ENCODE data around the gene ADGRE2. TPM values are rescaled to one million over a fixed set of nuclear protein-coding genes. Genes with fewer than 3 reads are reported as not detected.

ADGRE2 gene
- total RNA-seq, 2 experiments from 2014 or later: 0.11 TPM; not detected in 1

DNA sequence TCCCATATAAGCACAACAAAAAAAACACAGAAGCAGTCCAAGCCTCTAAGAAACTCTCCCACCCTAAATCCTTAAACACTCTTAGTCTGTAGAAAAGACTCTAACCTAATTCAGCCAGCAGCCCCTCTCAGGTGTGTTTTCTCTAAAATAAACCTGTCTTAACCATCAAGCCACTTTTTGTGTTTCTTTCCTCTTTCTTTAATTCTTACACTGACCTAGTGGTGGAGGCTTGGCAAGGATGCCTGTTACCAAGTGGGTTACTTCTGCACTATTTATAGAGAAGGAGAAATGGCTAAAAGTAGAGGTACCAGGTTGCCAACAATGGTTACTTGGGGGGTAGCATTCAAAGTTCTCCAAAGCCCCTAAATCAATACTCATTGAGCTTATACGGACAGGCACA, 44.8 kb downstream of the ADGRE2 start:
- Histone ChIP-seq H3K36me3 (ENCODE audit: insufficient read depth, low read length) (no peaks in the 10 kb centered on the region), H3K9me2 (ENCODE audit: insufficient read depth, low read length) (no peaks in the 10 kb centered on the region), H3K79me2 (ENCODE audit: insufficient read depth, low read depth, low read length) (no peaks in the 10 kb centered on the region), H2AFZ (ENCODE audit: low read length) (no peak overlapping the region), H3K9me3 (ENCODE audit: low read length) (peaks cover 7% of the 10 kb centered on the region; the same call in 1 of the 2 replicates), H3K4me2 (ENCODE audit: low read length) (no peak overlapping the region), H3K27ac (ENCODE audit: low read depth, low read length, poor library complexity, severe bottlenecking) (no peak overlapping the region), H3K4me1 (ENCODE audit: insufficient read depth, low read length, poor library complexity, severe bottlenecking) (no peaks in the 10 kb centered on the region), H4K20me1 (ENCODE audit: insufficient read depth, low read length) (no peaks in the 10 kb centered on the region), H3K4me3 (ENCODE audit: low read depth, low read length, poor library complexity, severe bottlenecking) (no peak overlapping the region)
- POLR2A ChIA-PET: no interaction called here
- TF ChIP-seq EZH2phosphoT487 (IDR thresholded peaks at IDR 0.05; ENCODE audit: borderline replicate concordance, low read depth, low read length): no peak
- TF ChIP-seq, protein P1, sequence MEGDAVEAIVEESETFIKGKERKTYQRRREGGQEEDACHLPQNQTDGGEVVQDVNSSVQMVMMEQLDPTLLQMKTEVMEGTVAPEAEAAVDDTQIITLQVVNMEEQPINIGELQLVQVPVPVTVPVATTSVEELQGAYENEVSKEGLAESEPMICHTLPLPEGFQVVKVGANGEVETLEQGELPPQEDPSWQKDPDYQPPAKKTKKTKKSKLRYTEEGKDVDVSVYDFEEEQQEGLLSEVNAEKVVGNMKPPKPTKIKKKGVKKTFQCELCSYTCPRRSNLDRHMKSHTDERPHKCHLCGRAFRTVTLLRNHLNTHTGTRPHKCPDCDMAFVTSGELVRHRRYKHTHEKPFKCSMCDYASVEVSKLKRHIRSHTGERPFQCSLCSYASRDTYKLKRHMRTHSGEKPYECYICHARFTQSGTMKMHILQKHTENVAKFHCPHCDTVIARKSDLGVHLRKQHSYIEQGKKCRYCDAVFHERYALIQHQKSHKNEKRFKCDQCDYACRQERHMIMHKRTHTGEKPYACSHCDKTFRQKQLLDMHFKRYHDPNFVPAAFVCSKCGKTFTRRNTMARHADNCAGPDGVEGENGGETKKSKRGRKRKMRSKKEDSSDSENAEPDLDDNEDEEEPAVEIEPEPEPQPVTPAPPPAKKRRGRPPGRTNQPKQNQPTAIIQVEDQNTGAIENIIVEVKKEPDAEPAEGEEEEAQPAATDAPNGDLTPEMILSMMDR (conservative IDR thresholded peaks at IDR 0.05; ENCODE audit: low read length): no peak
- CTCF ChIA-PET (ENCODE audit: unreplicated experiment): no interaction called here
- no peak for DNase-seq (ENCODE audit: low spot score)
- intact Hi-C loops (cut with micrococcal nuclease; ENCODE audit: unreplicated experiment): no loop called here
- BruUV-seq (replicated peaks): no TSS peak

DNA sequence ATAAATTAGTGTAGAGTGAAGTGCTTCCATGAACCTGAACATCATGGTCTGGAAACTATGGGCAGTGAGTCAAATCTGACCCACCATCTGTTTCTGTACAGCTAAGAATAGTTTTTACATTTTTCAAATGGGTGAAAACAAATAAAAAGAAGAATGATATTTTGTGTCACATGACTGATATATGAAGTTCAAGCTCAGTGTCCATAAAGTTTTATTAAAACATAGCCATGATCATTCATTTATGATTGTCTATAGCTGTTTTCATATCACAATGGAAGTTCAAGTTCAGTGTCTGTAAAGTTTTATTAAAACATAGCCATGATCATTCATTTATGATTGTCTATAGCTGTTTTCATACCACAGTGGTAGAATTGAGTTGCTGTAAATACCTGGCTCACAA, 45.9 kb downstream of the ADGRE2 start:
- H3K4me3 ChIP-seq (ENCODE audit: low read depth, low read length, poor library complexity, severe bottlenecking): no peak overlapping the region
- H3K9me2 ChIP-seq (ENCODE audit: insufficient read depth, low read length): no peaks in the 10 kb centered on the region
- TF ChIP-seq, protein P1 (conservative IDR thresholded peaks at IDR 0.05; ENCODE audit: low read length): no peak
- no peak for TF ChIP-seq EZH2phosphoT487 (IDR thresholded peaks at IDR 0.05; ENCODE audit: borderline replicate concordance, low read depth, low read length)
- H4K20me1 ChIP-seq (ENCODE audit: insufficient read depth, low read length): no peaks in the 10 kb centered on the region
- no peaks in the 10 kb centered on the region for H3K4me1 ChIP-seq (ENCODE audit: insufficient read depth, low read length, poor library complexity, severe bottlenecking)
- no peaks in the 10 kb centered on the region for H3K36me3 ChIP-seq (ENCODE audit: insufficient read depth, low read length)
- peaks cover 7% of the 10 kb centered on the region; the same call in 1 of the 2 replicates for H3K9me3 ChIP-seq (ENCODE audit: low read length)
- ChIA-PET CTCF (ENCODE audit: unreplicated experiment) (no interaction called here), POLR2A (no interaction called here)
- H3K79me2 ChIP-seq (ENCODE audit: insufficient read depth, low read depth, low read length): no peaks in the 10 kb centered on the region
- H3K27ac ChIP-seq (ENCODE audit: low read depth, low read length, poor library complexity, severe bottlenecking): no peak overlapping the region
- no peak overlapping the region for H2AFZ ChIP-seq (ENCODE audit: low read length)
- no peak overlapping the region for H3K4me2 ChIP-seq (ENCODE audit: low read length)
- intact Hi-C loops (cut with micrococcal nuclease; ENCODE audit: unreplicated experiment): no loop called here
- BruUV-seq (replicated peaks): no TSS peak
- no peak for DNase-seq (ENCODE audit: low spot score)

DNA sequence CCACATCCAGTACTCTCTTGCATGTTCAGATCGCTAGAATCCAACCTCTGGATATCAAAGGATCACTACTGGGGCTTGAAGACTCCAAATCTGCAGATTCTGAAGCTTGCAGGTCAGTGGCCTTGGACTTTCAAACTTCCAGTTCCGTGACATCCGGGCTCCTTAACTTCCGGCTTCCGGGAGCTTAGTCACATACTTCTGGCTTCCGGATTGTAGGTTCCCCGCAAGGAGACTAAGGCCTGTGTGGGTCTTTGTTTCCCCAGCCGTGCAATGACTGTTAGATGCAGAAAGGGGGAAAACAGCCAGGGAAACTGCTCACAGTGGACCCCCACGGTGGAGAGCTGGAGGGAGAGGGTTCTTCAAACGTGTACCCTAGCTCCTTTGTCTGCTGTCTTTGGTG, 47.2 kb downstream of the ADGRE2 start:
- intact Hi-C loops (cut with micrococcal nuclease; ENCODE audit: unreplicated experiment): no loop called here
- Histone ChIP-seq H3K79me2 (ENCODE audit: insufficient read depth, low read depth, low read length) (no peaks in the 10 kb centered on the region), H3K36me3 (ENCODE audit: insufficient read depth, low read length) (no peaks in the 10 kb centered on the region), H3K4me2 (ENCODE audit: low read length) (no peak overlapping the region), H4K20me1 (ENCODE audit: insufficient read depth, low read length) (no peaks in the 10 kb centered on the region), H3K4me3 (ENCODE audit: low read depth, low read length, poor library complexity, severe bottlenecking) (no peak overlapping the region), H2AFZ (ENCODE audit: low read length) (no peak overlapping the region), H3K9me2 (ENCODE audit: insufficient read depth, low read length) (no peaks in the 10 kb centered on the region), H3K9me3 (ENCODE audit: low read length) (peaks cover 10% of the 10 kb centered on the region; the same call in 1 of the 2 replicates), H3K27ac (ENCODE audit: low read depth, low read length, poor library complexity, severe bottlenecking) (no peak overlapping the region), H3K4me1 (ENCODE audit: insufficient read depth, low read length, poor library complexity, severe bottlenecking) (no peaks in the 10 kb centered on the region)
- ChIA-PET CTCF (ENCODE audit: unreplicated experiment) (no interaction called here), POLR2A (interaction anchor here (0.7 kb wide), 1 partner anchor 19 kb away, joined by 3 read pairs; no protein-coding TSS in a partner anchor)
- DNase-seq (ENCODE audit: low spot score): no peak
- BruUV-seq (replicated peaks): no TSS peak
- TF ChIP-seq EZH2phosphoT487 (IDR thresholded peaks at IDR 0.05; ENCODE audit: borderline replicate concordance, low read depth, low read length): no peak
- TF ChIP-seq, protein P1 (conservative IDR thresholded peaks at IDR 0.05; ENCODE audit: low read length): no peak

Measured in OCI-LY7 (cell line).